HG03558 (cell line): ENCODE results near the gene TMEM100.

Experiments used
- ATAC-seq: cut with Tn5 transposase; IDR thresholded peaks from one replicate; pipeline ENCODE4 v1.9.1; 2021; ENCODE audit warnings: moderate number of reproducible peaks; ENCODE audit not compliant: unreplicated experiment; ENCODE audit errors: extremely low read depth

TMEM100 gene

GRCh38 chr17:55722742-55723487, at the start of gene TMEM100:
Gene TMEM100, minus strand, starts transcription at chr17:55722864. Its CDS starts 1,794 bp downstream, at chr17:55721070.
- no peak for ATAC-seq

- no peak for ATAC-seq
Measured at GRCh38 chr17:55772086-55772485, 49.4 kb upstream of the TMEM100 start.

GRCh38 chr17:55770196-55770870, 47.7 kb upstream of the TMEM100 start:
- no peak for ATAC-seq

- no peak for ATAC-seq
Measured at GRCh38 chr17:55769625-55770000, 46.9 kb upstream of the TMEM100 start.

GRCh38 chr17:55768936-55769624, 46.4 kb upstream of the TMEM100 start:
- no peak for ATAC-seq

- no peak for ATAC-seq
Measured at GRCh38 chr17:55765472-55765871, 42.8 kb upstream of the TMEM100 start.

GRCh38 chr17:55764610-55765009, 41.9 kb upstream of the TMEM100 start:
- no peak for ATAC-seq

GRCh38 chr17:55763856-55764255, 41.2 kb upstream of the TMEM100 start:
- no peak for ATAC-seq

GRCh38 chr17:55762086-55762858, 39.6 kb upstream of the TMEM100 start:
- no peak for ATAC-seq

- ATAC-seq: no peak
Measured at GRCh38 chr17:55760643-55761355, 38.1 kb upstream of the TMEM100 start.

GRCh38 chr17:55758171-55758570, 35.5 kb upstream of the TMEM100 start:
- no peak for ATAC-seq

GRCh38 chr17:55757659-55758058, 35.0 kb upstream of the TMEM100 start:
- ATAC-seq: no peak

GRCh38 chr17:55756689-55757088, 34.0 kb upstream of the TMEM100 start:
- ATAC-seq: no peak

- no peak for ATAC-seq
Measured at GRCh38 chr17:55751720-55752250, 29.1 kb upstream of the TMEM100 start.

- ATAC-seq: peak; percentile 98
Measured at GRCh38 chr17:55750750-55751657, 28.3 kb upstream of the TMEM100 start, which contains the start of gene PCTP. Gene PCTP, plus strand, starts transcription at chr17:55751051. Its CDS starts 53 bp downstream, at chr17:55751104.

- no peak for ATAC-seq
Measured at GRCh38 chr17:55749985-55750384, 27.3 kb upstream of the TMEM100 start.

- no peak for ATAC-seq
Measured at GRCh38 chr17:55748841-55749240, 26.2 kb upstream of the TMEM100 start.

- no peak for ATAC-seq
Measured at GRCh38 chr17:55747209-55747608, 24.5 kb upstream of the TMEM100 start.
